GM23248 (cell line): ENCODE measurements around the gene GLRX5. TPM values are rescaled to one million over a fixed set of nuclear protein-coding genes. Genes with fewer than 3 reads are reported as not detected.

ENCODE experiments used
- DNase-seq: peaks from one replicate; pipeline ENCODE4 v3.0.0-alpha.2; 2015
- H2AFZ ChIP-seq: fragments of 200-600 bp; sonication (generic); 2 replicates; pipeline ENCODE4 v1.6.1; 2016; ENCODE audit warnings: antibody characterized with exemption
- H3F3A ChIP-seq: fragments of 200-600 bp; sonication (generic); 2 replicates; pipeline ENCODE4 v1.6.1; 2016; ENCODE audit warnings: mild to moderate bottlenecking, antibody characterized with exemption, mixed run types; ENCODE audit not compliant: insufficient read depth
- H3K27ac ChIP-seq: fragments of 200-600 bp; sonication (generic); 2 replicates; pipeline ENCODE4 v1.5.1; 2016; ENCODE audit warnings: mild to moderate bottlenecking
- H3K27me3 ChIP-seq: fragments of 200-600 bp; sonication (generic); replicated peaks from 2 replicates; pipeline ENCODE4 v1.6.1; 2016; ENCODE audit warnings: mild to moderate bottlenecking; ENCODE audit not compliant: insufficient read depth
- H3K36me3 ChIP-seq: fragments of 200-600 bp; sonication (generic); 2 replicates; pipeline ENCODE4 v1.6.1; 2016; ENCODE audit warnings: low read depth, mild to moderate bottlenecking
- H3K4me1 ChIP-seq: fragments of 200-600 bp; sonication (generic); 2 replicates; pipeline ENCODE4 v1.6.1; 2016; ENCODE audit warnings: mild to moderate bottlenecking; ENCODE audit not compliant: insufficient read depth
- H3K4me2 ChIP-seq: fragments of 200-600 bp; sonication (generic); one replicate; pipeline ENCODE4 v1.6.1; 2016; ENCODE audit warnings: mild to moderate bottlenecking; ENCODE audit not compliant: unreplicated experiment
- H3K4me3 ChIP-seq: fragments of 200-600 bp; sonication (generic); 2 replicates; pipeline ENCODE4 v1.5.1; 2016; ENCODE audit warnings: mild to moderate bottlenecking
- H3K79me2 ChIP-seq: fragments of 200-600 bp; sonication (generic); 2 replicates; pipeline ENCODE4 v1.6.1; 2016; ENCODE audit warnings: mild to moderate bottlenecking; ENCODE audit not compliant: insufficient read depth
- H3K9ac ChIP-seq: fragments of 200-600 bp; sonication (generic); 2 replicates; pipeline ENCODE4 v1.6.1; 2016; ENCODE audit warnings: mild to moderate bottlenecking
- H3K9me2 ChIP-seq: fragments of 200-600 bp; sonication (generic); 2 replicates; pipeline ENCODE4 v1.6.1; 2016; ENCODE audit warnings: mixed run types, mild to moderate bottlenecking, moderate library complexity; ENCODE audit not compliant: insufficient read depth
- H3K9me3 ChIP-seq: fragments of 200-600 bp; sonication (generic); one replicate; pipeline ENCODE4 v1.6.1; 2017; ENCODE audit warnings: low read depth
- H4K20me1 ChIP-seq: fragments of 200-600 bp; sonication (generic); 2 replicates; pipeline ENCODE4 v1.6.0; 2016; ENCODE audit not compliant: insufficient read depth
- EZH2 ChIP-seq: fragments of 200-600 bp; sonication (generic); IDR thresholded peaks from 2 replicates; pipeline ENCODE4 v1.6.1; 2018; ENCODE audit warnings: antibody characterized with exemption, mild to moderate bottlenecking; ENCODE audit not compliant: insufficient read depth, poor library complexity, severe bottlenecking
- EZH2phosphoT487 ChIP-seq: fragments of 200-600 bp; sonication (generic); IDR thresholded peaks from 2 replicates; pipeline ENCODE4 v1.6.1; 2018; ENCODE audit warnings: antibody characterized with exemption, moderate library complexity, mild to moderate bottlenecking, low read depth; ENCODE audit not compliant: insufficient read depth
- WGBS, 2 experiments: methylation state at CpG; one replicate each; pipeline ENCODE4 v1.1.6; 2015 to 2017; ENCODE audit warnings: low lambda C conversion rate in 2 of 2, low coverage in 1 of 2; ENCODE audit errors: missing lambda C conversion rate in 2 of 2; 5-methylcytosine and 5-hydroxymethylcytosine counted together
- in situ Hi-C: fragments of 300-500 bp; cut with MboI; formaldehyde crosslinking; loops from 2 replicates; pipeline ENCODE4 v1.15.0; 2020
- polyA plus RNA-seq: library from polyadenylated mRNA; unstranded; fragments of >200 nt; fragmentation: Nextera tagmentation; extraction: Ambion mirVana; gene quantifications from 2 replicates; pipeline ENCODE4 v1.2.1, GENCODE V29; 2016
- total RNA-seq: library from RNA; depleted of rRNA; stranded (reverse); fragments of >200 nt; shearing (Covaris generic); gene quantifications from 2 replicates; pipeline ENCODE4 v1.2.3, GENCODE V29; 2014

Gene GLRX5
- total and polyA plus RNA-seq, 2 experiments from 2014 or later: 38.6 to 48.7 TPM

DNA sequence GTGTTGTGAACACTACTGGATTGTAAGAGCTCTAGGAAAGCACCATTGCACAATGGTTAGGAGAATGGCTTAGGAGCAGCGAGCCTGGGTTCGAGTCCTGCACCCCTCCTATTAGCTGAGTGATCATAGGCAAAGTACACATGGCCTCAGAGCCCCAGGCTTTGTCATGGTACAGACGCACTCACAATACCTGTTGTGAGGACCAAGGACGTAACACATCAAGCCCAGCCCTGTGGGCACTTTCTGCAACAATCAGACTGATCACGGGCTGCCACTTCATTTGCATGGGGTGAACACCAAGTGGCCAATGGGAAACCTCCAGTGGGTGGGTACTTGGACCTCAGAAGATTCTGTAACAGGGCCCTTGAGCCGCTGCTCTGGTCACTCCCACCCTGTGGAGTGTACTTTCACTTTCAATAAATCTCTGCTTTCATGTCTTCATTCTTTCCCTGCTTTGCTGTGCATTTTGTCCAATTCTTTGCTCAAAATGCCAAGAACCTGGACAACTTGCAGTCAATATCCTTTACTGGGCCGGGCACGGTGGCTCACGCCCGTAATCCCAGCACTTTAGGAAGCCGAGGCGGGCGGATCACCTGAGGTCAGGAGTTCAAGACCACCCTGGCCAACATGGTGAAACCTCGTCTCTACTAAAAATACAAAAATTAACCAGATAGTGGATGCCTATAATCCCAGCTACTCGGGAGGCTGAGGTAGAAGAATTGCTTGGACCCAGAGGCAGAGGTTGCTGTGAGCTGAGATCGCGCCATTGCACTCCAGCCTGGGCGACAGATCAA lies 28.2 kb downstream of the GLRX5 start:
- Histone ChIP-seq H3K27me3 (no peaks in the 10 kb centered on the region; the same call in 1 of the 2 replicates), H3K9me3 (no peaks in the 10 kb centered on the region), H3K79me2 (no peaks in the 10 kb centered on the region), H3K4me3 (no peak overlapping the region), H3K27ac (no peak overlapping the region), H3K9me2 (no peaks in the 10 kb centered on the region), H2AFZ (no peak overlapping the region), H3K4me1 (no peaks in the 10 kb centered on the region), H3F3A (no peaks in the 10 kb centered on the region), H4K20me1 (no peaks in the 10 kb centered on the region), H3K4me2 (no peak overlapping the region), H3K9ac (no peak overlapping the region), H3K36me3 (no peaks in the 10 kb centered on the region)
- TF ChIP-seq EZH2 (no peak), EZH2phosphoT487 (no peak)
- DNase-seq: peak; percentile 5
- 67 to 70% methylated on average over 18 of the region's 18 CpGs for WGBS, 2 experiments
- in situ Hi-C loops: loop anchor here (25.0 kb wide), 1 partner anchor 424 kb away; no protein-coding TSS in a partner anchor

DNA sequence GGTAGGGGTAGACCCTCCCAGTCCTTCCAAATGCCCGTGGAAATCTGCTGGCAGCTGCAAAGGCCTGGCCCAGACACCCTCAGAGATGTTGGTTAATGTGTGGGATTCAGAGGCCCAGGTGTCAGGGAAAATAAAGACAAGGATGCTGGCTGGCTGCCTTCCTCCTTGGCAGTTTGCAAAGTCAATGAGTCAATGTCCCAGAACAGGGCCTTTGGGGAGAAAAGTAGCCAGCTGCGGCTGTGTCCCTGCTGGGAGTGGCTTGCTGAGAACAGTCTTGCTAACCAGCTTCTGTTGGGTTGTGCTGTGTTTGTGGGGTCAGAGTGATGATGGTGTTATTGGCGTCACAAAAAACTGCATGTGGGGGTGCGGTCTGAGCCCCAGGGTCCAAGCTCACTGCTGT lies 29.2 kb downstream of the GLRX5 start:
- Histone ChIP-seq H4K20me1 (no peaks in the 10 kb centered on the region), H3K4me3 (no peak overlapping the region), H3K9ac (no peak overlapping the region), H3K79me2 (no peaks in the 10 kb centered on the region), H3K4me2 (no peak overlapping the region), H3K9me3 (no peaks in the 10 kb centered on the region), H3K27me3 (no peaks in the 10 kb centered on the region; the same call in 1 of the 2 replicates), H3K27ac (no peak overlapping the region), H3K9me2 (no peaks in the 10 kb centered on the region), H2AFZ (no peak overlapping the region), H3K36me3 (no peaks in the 10 kb centered on the region), H3F3A (no peaks in the 10 kb centered on the region), H3K4me1 (no peaks in the 10 kb centered on the region)
- peak; percentile 58 for DNase-seq
- TF ChIP-seq EZH2phosphoT487 (no peak), EZH2 (no peak)
- in situ Hi-C loops: loop anchor here (25.0 kb wide), 1 partner anchor 423 kb away; no protein-coding TSS in a partner anchor
- 26 to 39% methylated on average over 4 of the region's 4 CpGs for WGBS, 2 experiments

DNA sequence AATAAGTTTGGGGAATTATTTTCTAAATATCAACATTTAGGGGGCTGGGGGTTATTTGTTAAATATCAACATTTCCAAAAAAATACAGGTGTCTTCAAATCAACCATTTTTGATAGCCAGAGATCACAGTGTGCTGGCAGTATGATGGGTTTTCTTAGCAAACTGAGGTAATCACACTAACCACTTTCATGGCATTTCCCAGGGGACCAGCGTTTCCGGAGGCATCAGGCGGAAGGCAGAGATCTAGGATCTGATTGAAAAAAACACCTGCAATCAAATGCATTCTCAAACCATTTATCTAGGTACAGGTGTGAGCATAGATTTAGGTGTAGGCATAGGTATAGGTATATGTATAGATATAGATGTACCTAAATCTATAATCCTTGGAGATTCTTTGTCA lies 34.6 kb downstream of the GLRX5 start:
- Histone ChIP-seq H3K27ac (no peak overlapping the region), H3K36me3 (no peaks in the 10 kb centered on the region), H3K9me3 (no peaks in the 10 kb centered on the region), H3K4me2 (no peak overlapping the region), H4K20me1 (no peaks in the 10 kb centered on the region), H3K79me2 (no peaks in the 10 kb centered on the region), H3K9ac (no peak overlapping the region), H3K27me3 (no peaks in the 10 kb centered on the region), H2AFZ (no peak overlapping the region), H3F3A (no peaks in the 10 kb centered on the region), H3K4me1 (no peaks in the 10 kb centered on the region), H3K4me3 (no peak overlapping the region), H3K9me2 (no peaks in the 10 kb centered on the region)
- DNase-seq: no peak
- in situ Hi-C loops: loop anchor here (25.0 kb wide), 1 partner anchor 418 kb away; no protein-coding TSS in a partner anchor
- 64 to 70% methylated on average over 3 of the region's 3 CpGs for WGBS, 2 experiments
- TF ChIP-seq EZH2phosphoT487 (no peak), EZH2 (no peak)

DNA sequence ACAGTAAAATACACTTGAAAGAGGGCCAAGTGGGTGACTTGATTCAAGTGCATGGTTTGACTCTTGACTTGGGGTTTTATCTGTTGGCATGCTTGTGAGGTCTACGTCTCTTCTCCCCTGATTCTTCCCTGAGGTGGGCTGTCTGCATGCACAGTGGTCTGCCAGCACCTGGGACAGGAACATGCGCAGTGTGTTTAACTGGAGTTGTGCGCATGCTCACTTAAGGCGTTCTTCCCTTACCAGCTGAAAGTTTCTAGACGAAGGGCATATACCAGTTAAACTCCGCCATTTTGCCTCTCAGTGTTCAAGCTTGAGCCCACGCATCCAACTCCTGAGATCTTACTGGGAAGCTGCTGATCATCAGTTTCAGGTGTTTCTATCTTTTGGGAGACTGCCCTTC lies 38.5 kb downstream of the GLRX5 start:
- H3K9me3 ChIP-seq: no peaks in the 10 kb centered on the region
- no peak overlapping the region for H3K9ac ChIP-seq
- H3K27ac ChIP-seq: no peak overlapping the region
- WGBS, 2 experiments: 68 to 78% methylated on average over 7 of the region's 7 CpGs
- no peak for TF ChIP-seq EZH2
- no peak for TF ChIP-seq EZH2phosphoT487
- no peaks in the 10 kb centered on the region for H3F3A ChIP-seq
- H3K36me3 ChIP-seq: no peaks in the 10 kb centered on the region
- H3K4me1 ChIP-seq: no peaks in the 10 kb centered on the region
- H3K79me2 ChIP-seq: no peaks in the 10 kb centered on the region
- no peak for DNase-seq
- H3K4me3 ChIP-seq: no peak overlapping the region
- no peak overlapping the region for H2AFZ ChIP-seq
- in situ Hi-C loops: loop anchor here (25.0 kb wide), 1 partner anchor 414 kb away; no protein-coding TSS in a partner anchor
- no peak overlapping the region for H3K4me2 ChIP-seq
- H3K9me2 ChIP-seq: no peaks in the 10 kb centered on the region
- no peaks in the 10 kb centered on the region for H4K20me1 ChIP-seq
- H3K27me3 ChIP-seq: no peaks in the 10 kb centered on the region
